Caco-2 (cell line): Measurements from ENCODE around the gene NDUFA5. TPM values are rescaled to one million over a fixed set of nuclear protein-coding genes. Genes with fewer than 3 reads are reported as not detected.
A peak's percentile ranks its signal among the peaks of the same experiment; 100 is the strongest.
"Not testable (repeated sequence)": the region's sequence is repeated elsewhere in the genome, so short reads cannot be mapped to it uniquely, and the experiment has no call there.

Experiments
- BruUV-seq: library from RNA; stranded (reverse); fragments of 400-500 nt; replicated peaks from 2 replicates; lab custom pipeline; 2021; lab: Mats Ljungman, UMichigan
- CTCF ChIA-PET: fragments of 300-600 bp; sonication (Branson Sonifier 250); formaldehyde crosslinking; loops from one replicate; lab custom pipeline; 2022; ENCODE audit warnings: antibody characterized with exemption; lab: Charles Lee
- POLR2A ChIA-PET: fragments of 300-600 bp; sonication (Branson Sonifier 250); formaldehyde crosslinking; loops from one replicate; lab custom pipeline; 2022; ENCODE audit warnings: antibody characterized with exemption; lab: Charles Lee
- DNase-seq, 2 experiments: peaks; one replicate each; pipeline versions ENCODE4 v3.0.0 to v3.0.0-alpha.2; 2020 to 2022
- H3K27me3 ChIP-seq: replicated peaks from 2 replicates; pipeline ENCODE4 v1.6.0; 2011; ENCODE audit warnings: low read length; ENCODE audit not compliant: control insufficient read depth, insufficient read depth
- H3K36me3 ChIP-seq: 2 replicates; pipeline ENCODE4 v1.5.1; 2011; ENCODE audit warnings: low read length; ENCODE audit not compliant: control insufficient read depth, insufficient read depth
- H3K4me1 ChIP-seq: fragments of 250-450 bp; sonication (Bioruptor Pico); 2 replicates; pipeline ENCODE4 v1.5.1; 2020; ENCODE audit warnings: mild to moderate bottlenecking
- H3K4me3 ChIP-seq: 2 replicates; pipeline ENCODE4 v1.5.1; 2011; ENCODE audit warnings: low read depth, mild to moderate bottlenecking, control low read depth, low read length
- H3K9me3 ChIP-seq: fragments of 250-450 bp; sonication (Bioruptor Pico); 2 replicates; pipeline ENCODE4 v1.5.1; 2020; ENCODE audit warnings: mild to moderate bottlenecking, moderate library complexity
- H3K27ac Mint-ChIP-seq: one replicate; pipeline ENCODE4 v1.8.0; 2022; ENCODE audit warnings: mixed read lengths; ENCODE audit not compliant: unreplicated experiment
- H3K27me3 Mint-ChIP-seq: one replicate; pipeline ENCODE4 v1.8.0; 2022; ENCODE audit warnings: mixed read lengths; ENCODE audit not compliant: insufficient read depth, unreplicated experiment
- H3K36me3 Mint-ChIP-seq: one replicate; pipeline ENCODE4 v1.8.0; 2022; ENCODE audit warnings: mild to moderate bottlenecking, mixed read lengths; ENCODE audit not compliant: insufficient read depth, unreplicated experiment
- H3K4me1 Mint-ChIP-seq: one replicate; pipeline ENCODE4 v1.8.0; 2022; ENCODE audit warnings: low read depth, mixed read lengths; ENCODE audit not compliant: unreplicated experiment
- H3K4me3 Mint-ChIP-seq: one replicate; pipeline ENCODE4 v1.8.0; 2022; ENCODE audit warnings: mild to moderate bottlenecking, moderate library complexity, mixed read lengths; ENCODE audit not compliant: unreplicated experiment
- H3K9me3 Mint-ChIP-seq: one replicate; pipeline ENCODE4 v1.8.0; 2022; ENCODE audit warnings: mixed read lengths; ENCODE audit not compliant: unreplicated experiment
- intact Hi-C: fragments of 100-400 bp; cut with micrococcal nuclease; formaldehyde crosslinking; loops from one replicate; pipeline ENCODE4 v1.10.0; 2022; ENCODE audit not compliant: unreplicated experiment
- total RNA-seq: library from RNA; stranded (reverse); gene quantifications from 2 replicates; pipeline ENCODE4 v1.2.3, GENCODE V29; 2022
- TF ChIP-seq, protein P1 (sequence below), 2 experiments: fragments of 200-600 bp in 1 of 2; IDR thresholded peaks; 1 replicate in 1 of 2; 2 replicates in 1 of 2; pipeline versions ENCODE4 v1.5.1 to v1.8.0; 2011 to 2022; ENCODE audit warnings: antibody characterized with exemption in 1 of 2, control low read depth in 1 of 2, inconsistent platforms in 1 of 2, low read depth in 1 of 2, low read length in 1 of 2, mild to moderate bottlenecking in 1 of 2, moderate library complexity in 1 of 2; ENCODE audit not compliant: insufficient read depth in 1 of 2, severe bottlenecking in 1 of 2, unreplicated experiment in 1 of 2

Gene NDUFA5
- total RNA-seq, 1 experiment from 2014 or later: 87.9 TPM

DNA sequence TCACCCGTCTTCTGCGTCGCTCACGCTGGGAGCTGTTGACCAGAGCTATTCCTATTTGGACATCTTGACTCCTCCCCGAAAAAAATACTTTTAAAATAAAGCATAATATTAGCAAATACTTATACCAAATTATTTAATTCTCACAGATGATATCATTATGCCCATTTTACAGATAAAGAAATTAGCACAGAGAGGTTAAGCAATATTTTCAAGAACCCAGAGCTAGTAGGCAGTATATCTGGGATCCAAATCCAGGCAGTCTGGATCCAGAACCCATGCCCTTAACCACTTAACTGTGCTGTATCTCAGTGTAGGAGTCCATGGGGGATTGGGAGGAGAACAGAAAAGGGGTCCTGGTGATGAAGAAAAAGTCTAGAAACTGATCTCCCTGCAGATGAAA, 29.4 kb downstream of the NDUFA5 start:
- Mint-ChIP-seq H3K9me3 (no peaks in the 10 kb centered on the region), H3K4me3 (peak overlapping the region; percentile 77), H3K36me3 (no peaks in the 10 kb centered on the region), H3K4me1 (no peaks in the 10 kb centered on the region), H3K27ac (peak overlapping the region; percentile 81), H3K27me3 (no peaks in the 10 kb centered on the region)
- Histone ChIP-seq H3K27me3 (no peaks in the 10 kb centered on the region), H3K4me3 (peak overlapping the region; percentile 35), H3K36me3 (no peaks in the 10 kb centered on the region), H3K4me1 (peaks cover 6% of the 10 kb centered on the region), H3K9me3 (no peaks in the 10 kb centered on the region)
- intact Hi-C loops: no loop called here
- ChIA-PET POLR2A (no interaction called here), CTCF (interaction anchor here (1.2 kb wide), 1 partner anchor 34 kb away, joined by 4 read pairs; no protein-coding TSS in a partner anchor)
- DNase-seq: no peak
- BruUV-seq: no TSS peak
- TF ChIP-seq, protein P1, sequence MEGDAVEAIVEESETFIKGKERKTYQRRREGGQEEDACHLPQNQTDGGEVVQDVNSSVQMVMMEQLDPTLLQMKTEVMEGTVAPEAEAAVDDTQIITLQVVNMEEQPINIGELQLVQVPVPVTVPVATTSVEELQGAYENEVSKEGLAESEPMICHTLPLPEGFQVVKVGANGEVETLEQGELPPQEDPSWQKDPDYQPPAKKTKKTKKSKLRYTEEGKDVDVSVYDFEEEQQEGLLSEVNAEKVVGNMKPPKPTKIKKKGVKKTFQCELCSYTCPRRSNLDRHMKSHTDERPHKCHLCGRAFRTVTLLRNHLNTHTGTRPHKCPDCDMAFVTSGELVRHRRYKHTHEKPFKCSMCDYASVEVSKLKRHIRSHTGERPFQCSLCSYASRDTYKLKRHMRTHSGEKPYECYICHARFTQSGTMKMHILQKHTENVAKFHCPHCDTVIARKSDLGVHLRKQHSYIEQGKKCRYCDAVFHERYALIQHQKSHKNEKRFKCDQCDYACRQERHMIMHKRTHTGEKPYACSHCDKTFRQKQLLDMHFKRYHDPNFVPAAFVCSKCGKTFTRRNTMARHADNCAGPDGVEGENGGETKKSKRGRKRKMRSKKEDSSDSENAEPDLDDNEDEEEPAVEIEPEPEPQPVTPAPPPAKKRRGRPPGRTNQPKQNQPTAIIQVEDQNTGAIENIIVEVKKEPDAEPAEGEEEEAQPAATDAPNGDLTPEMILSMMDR (IDR thresholded peaks at IDR 0.05; ENCODE audit: insufficient read depth in 1 of 2, low read depth in 1 of 2, low read length in 1 of 2, severe bottlenecking in 1 of 2, unreplicated experiment in 1 of 2): no peak

DNA sequence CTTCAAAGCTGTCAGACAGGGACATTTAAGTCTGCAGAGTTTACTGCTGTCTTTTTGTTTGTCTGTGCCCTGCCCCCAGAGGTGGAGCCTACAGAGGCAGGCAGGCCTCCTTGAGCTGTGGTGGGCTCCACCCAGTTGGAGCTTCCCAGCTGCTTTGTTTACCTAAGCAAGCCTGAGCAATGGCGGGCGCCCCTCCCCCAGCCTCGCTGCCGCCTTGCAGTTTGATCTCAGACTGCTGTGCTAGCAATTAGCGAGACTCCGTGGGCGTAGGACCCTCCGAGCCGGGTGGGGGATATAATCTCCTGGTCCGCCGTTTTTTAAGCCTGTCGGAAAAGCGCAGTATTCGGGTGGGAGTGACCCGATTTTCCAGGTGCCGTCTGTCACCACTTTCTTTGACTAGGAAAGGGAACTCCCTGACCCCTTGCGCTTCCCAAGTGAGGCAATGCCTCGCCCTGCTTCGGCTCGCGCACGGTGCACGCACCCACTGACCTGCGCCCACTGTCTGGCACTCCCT, 29.8 kb downstream of the NDUFA5 start:
- H3K36me3 Mint-ChIP-seq, H3K9me3 Mint-ChIP-seq, POLR2A ChIA-PET, BruUV-seq, H3K4me1 ChIP-seq, intact Hi-C loops, H3K4me1 Mint-ChIP-seq, H3K36me3 ChIP-seq, H3K27me3 ChIP-seq, H3K27me3 Mint-ChIP-seq, H3K9me3 ChIP-seq: not testable (repeated sequence)
- Mint-ChIP-seq H3K27ac (peak overlapping the region; percentile 81), H3K4me3 (peak overlapping the region; percentile 77)
- CTCF ChIA-PET: interaction anchor here (1.2 kb wide), 1 partner anchor 34 kb away, joined by 4 read pairs; no protein-coding TSS in a partner anchor
- peak in 1 of 2 experiments; percentile 36 for DNase-seq
- peak overlapping the region; percentile 41 for H3K4me3 ChIP-seq

DNA sequence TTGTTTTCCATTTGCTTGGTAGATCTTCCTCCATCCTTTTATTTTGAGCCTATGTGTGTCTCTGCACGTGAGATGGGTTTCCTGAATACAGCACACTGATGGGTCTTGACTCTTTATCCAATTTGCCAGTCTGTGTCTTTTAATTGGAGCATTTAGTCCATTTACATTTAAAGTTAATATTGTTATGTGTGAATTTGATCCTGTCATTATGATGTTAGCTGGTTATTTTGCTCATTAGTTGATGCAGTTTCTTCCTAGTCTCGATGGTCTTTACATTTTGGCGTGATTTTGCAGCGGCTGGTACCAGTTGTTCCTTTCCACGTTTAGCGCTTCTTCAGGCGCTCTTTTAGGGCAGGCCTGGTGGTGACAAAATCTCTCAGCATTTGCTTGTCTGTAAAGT, 31.1 kb downstream of the NDUFA5 start:
- BruUV-seq, H3K27me3 ChIP-seq, H3K4me3 Mint-ChIP-seq, intact Hi-C loops, H3K4me1 Mint-ChIP-seq, H3K36me3 Mint-ChIP-seq, H3K9me3 ChIP-seq, POLR2A ChIA-PET, H3K27ac Mint-ChIP-seq, H3K4me1 ChIP-seq, H3K36me3 ChIP-seq, H3K9me3 Mint-ChIP-seq, DNase-seq, CTCF ChIA-PET, H3K4me3 ChIP-seq, H3K27me3 Mint-ChIP-seq: not testable (repeated sequence)

DNA sequence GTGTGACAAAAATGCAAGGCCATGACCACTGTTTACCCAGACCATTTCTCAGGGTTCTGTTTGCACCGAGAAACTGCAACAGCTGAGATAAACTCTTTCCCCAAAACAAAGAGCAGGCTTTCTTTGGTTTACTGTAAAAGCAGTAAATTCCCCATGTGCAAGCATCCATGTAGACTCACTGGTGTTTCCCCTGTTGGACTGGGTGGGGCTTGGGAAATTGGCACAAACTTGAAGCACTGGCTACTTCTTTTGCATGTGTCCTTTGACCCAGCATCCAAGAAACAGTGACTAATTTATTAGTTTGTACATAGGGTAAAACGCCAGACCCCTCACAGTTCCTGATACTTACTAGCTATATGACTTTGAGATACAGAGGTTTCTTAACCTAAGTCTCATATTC, 35.6 kb downstream of the NDUFA5 start:
- H3K27me3 ChIP-seq: no peaks in the 10 kb centered on the region
- no TSS peak for BruUV-seq
- Mint-ChIP-seq H3K36me3 (no peaks in the 10 kb centered on the region), H3K27me3 (peaks cover 2% of the 10 kb centered on the region), H3K4me1 (no peaks in the 10 kb centered on the region), H3K9me3 (no peaks in the 10 kb centered on the region), H3K27ac (no peak overlapping the region), H3K4me3 (no peak overlapping the region)
- H3K9me3 ChIP-seq: no peaks in the 10 kb centered on the region; the same call in 1 of the 2 replicates
- H3K4me1 ChIP-seq: peaks cover 3% of the 10 kb centered on the region; the same call in 1 of the 2 replicates
- intact Hi-C loops: no loop called here
- TF ChIP-seq, protein P1 (IDR thresholded peaks at IDR 0.05; ENCODE audit: insufficient read depth in 1 of 2, low read depth in 1 of 2, low read length in 1 of 2, severe bottlenecking in 1 of 2, unreplicated experiment in 1 of 2): no peak
- peak; percentile 46 to 62 for DNase-seq
- ChIA-PET POLR2A (interaction anchor here (0.6 kb wide), 1 partner anchor 12 kb away, joined by 3 read pairs; the partner anchor contains the start of gene IQUB), CTCF (no interaction called here)
- H3K4me3 ChIP-seq: no peak overlapping the region
- no peaks in the 10 kb centered on the region for H3K36me3 ChIP-seq
